Heart left ventricle (tissue), 13 donors: ENCODE results near the gene MPRIP.

Source experiments
- CTCF ChIP-seq, 12 donors: fragments of 200-600 bp; sonication (generic) in 4 of 12; IDR thresholded peaks; one replicate each; pipeline versions ENCODE4 v1.5.0 to v1.8.0; 2018 to 2022; ENCODE audit warnings: antibody characterized with exemption in 12 of 12, mild to moderate bottlenecking in 5 of 12
- POLR2A ChIP-seq, 2 donors: fragments of 450-650 bp; IDR thresholded peaks; one replicate each; pipeline ENCODE4 v1.6.1; 2017; ENCODE audit warnings: antibody characterized with exemption in 2 of 2, mild to moderate bottlenecking in 2 of 2, moderate library complexity in 2 of 2
- donor health status: ischemic (EF 13 %, LVEDD 7.1; RV severe dilation, severe dysfunction).
- donor health status: DM: no; HTN: yes; CAD: no.
- donor health status: DM: no; HTN: no; CAD: no.
- donor health status: ischemic (EF 25% LVEDD 6.9; RV normal size, moderate dysfunction).
- donor health status: ischemic (EF 25% LVEDD 5.7; RV mildly dilated, moderate dysfunction).
- donor health status: ischemic (EF 35%, LVEDD 5.7; RV mildly dilated, moderate dysfunction).
- donor health status: nonischemic (EF 11% LVEDD 7.7; RV severe dilation, severe dysfunction).
- donor health status: DM: yes; HTN: yes; CAD: no.
- donor health status: PGD.
- donor health status: ischemic (EF 29% LVEDD 5.4; RV normal size, mild dysfunction).
- donor health status: nonischemic (EF 23%, LVEDD 6.1; RV moderate dilation, normal function).

GRCh38 chr17:17073581-17074403 is 31.5 kb downstream of the MPRIP start:
- TF ChIP-seq CTCF (IDR thresholded peaks at IDR 0.05), result no peak
- TF ChIP-seq POLR2A (IDR thresholded peaks at IDR 0.05), result no peak
